Nephron progenitor cell (in vitro differentiated cells): ENCODE results near the gene LRRC4C.

Source experiments
- DNase-seq: peaks from one replicate; pipeline ENCODE4 v3.0.0; 2021
- H3K27ac Mint-ChIP-seq: 2 replicates; pipeline ENCODE4 v1.8.0; 2021; ENCODE audit warnings: mild to moderate bottlenecking, moderate library complexity, mixed read lengths
- H3K27me3 Mint-ChIP-seq: 2 replicates; pipeline ENCODE4 v1.8.0; 2021; ENCODE audit warnings: mild to moderate bottlenecking, low read depth, mixed read lengths; ENCODE audit not compliant: poor library complexity
- H3K36me3 Mint-ChIP-seq: 2 replicates; pipeline ENCODE4 v1.8.0; 2021; ENCODE audit warnings: low read depth, mixed read lengths
- H3K4me1 Mint-ChIP-seq: 2 replicates; pipeline ENCODE4 v1.8.0; 2021; ENCODE audit warnings: mixed read lengths
- H3K4me3 Mint-ChIP-seq: 2 replicates; pipeline ENCODE4 v1.8.0; 2021; ENCODE audit warnings: mild to moderate bottlenecking, moderate library complexity, mixed read lengths
- H3K9me3 Mint-ChIP-seq: 2 replicates; pipeline ENCODE4 v1.8.0; 2021; ENCODE audit warnings: mild to moderate bottlenecking, moderate library complexity, mixed read lengths
- TF ChIP-seq, protein P1 (sequence below): fragments of 200-600 bp; sonication (generic); IDR thresholded peaks from 2 replicates; pipeline ENCODE4 v1.5.0; 2021; ENCODE audit warnings: antibody characterized with exemption

LRRC4C gene

DNA sequence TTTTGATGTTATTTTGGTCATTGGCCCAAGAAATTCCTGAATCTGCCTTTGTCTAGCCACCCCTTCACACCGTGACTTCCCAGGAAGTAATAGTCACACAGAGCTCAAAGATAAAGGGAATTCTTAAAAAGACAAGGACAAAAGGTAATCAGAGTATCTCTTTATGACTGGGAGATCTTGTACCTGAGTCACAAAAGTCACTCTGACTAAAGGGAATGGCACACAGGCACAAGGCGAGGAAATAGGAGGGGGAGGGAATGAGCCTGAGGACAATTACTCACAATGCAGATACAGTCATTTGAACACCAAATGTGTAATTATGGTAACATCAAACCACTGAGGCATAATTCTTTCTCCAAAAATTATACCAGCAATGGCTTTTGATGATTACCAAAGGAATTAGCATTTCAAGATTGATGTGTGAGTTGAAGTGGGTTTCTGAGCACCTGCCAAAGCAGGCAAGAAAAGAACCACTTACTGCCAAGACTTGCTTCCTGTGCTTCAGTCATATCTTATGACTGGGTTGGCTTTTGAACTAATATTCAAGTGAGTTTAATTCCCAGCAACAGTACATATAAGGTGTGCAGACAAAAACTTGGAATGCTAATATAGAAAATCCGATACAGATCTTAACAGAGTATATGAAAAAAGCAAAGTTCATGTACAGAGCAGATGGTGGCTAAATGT, 856.4 kb downstream of the LRRC4C start:
- Mint-ChIP-seq H3K4me1 (no peaks in the 10 kb centered on the region), H3K36me3 (peaks cover 8% of the 10 kb centered on the region), H3K4me3 (no peak overlapping the region), H3K27me3 (peaks cover 3% of the 10 kb centered on the region), H3K27ac (no peak overlapping the region), H3K9me3 (peaks cover 28% of the 10 kb centered on the region)
- no peak for DNase-seq
- TF ChIP-seq, protein P1, sequence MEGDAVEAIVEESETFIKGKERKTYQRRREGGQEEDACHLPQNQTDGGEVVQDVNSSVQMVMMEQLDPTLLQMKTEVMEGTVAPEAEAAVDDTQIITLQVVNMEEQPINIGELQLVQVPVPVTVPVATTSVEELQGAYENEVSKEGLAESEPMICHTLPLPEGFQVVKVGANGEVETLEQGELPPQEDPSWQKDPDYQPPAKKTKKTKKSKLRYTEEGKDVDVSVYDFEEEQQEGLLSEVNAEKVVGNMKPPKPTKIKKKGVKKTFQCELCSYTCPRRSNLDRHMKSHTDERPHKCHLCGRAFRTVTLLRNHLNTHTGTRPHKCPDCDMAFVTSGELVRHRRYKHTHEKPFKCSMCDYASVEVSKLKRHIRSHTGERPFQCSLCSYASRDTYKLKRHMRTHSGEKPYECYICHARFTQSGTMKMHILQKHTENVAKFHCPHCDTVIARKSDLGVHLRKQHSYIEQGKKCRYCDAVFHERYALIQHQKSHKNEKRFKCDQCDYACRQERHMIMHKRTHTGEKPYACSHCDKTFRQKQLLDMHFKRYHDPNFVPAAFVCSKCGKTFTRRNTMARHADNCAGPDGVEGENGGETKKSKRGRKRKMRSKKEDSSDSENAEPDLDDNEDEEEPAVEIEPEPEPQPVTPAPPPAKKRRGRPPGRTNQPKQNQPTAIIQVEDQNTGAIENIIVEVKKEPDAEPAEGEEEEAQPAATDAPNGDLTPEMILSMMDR: no peak

DNA sequence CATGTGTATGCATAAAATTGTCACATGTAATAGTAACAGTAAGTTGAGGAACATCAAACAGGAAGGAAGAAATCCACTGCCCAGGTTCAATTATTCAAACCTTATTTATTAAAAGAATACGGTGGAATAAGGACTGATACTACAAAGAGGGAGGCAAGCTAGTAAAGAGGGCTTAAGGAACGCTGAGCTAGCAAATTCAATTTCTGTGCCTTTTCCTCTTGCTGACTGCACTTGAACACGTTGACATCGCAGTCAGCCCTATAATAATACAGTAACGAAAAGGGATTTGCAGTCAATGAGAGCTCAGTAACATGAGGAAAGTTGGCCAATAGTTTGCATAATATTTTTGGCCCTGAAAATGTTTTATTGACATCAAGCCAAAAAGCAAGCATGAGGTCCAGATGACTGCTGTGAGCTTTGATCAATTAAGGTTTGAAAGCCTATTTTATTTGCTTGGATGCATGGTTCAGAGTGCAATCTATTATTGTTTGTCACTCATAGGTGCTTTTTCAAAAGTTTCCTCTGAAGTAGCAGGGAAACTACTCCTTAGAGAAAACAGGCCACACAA, 861.8 kb downstream of the LRRC4C start:
- Mint-ChIP-seq H3K27ac (no peak overlapping the region), H3K4me3 (no peak overlapping the region), H3K9me3 (no peaks in the 10 kb centered on the region), H3K27me3 (no peaks in the 10 kb centered on the region), H3K36me3 (no peaks in the 10 kb centered on the region), H3K4me1 (no peaks in the 10 kb centered on the region)
- no peak for DNase-seq
- TF ChIP-seq, protein P1: no peak

DNA sequence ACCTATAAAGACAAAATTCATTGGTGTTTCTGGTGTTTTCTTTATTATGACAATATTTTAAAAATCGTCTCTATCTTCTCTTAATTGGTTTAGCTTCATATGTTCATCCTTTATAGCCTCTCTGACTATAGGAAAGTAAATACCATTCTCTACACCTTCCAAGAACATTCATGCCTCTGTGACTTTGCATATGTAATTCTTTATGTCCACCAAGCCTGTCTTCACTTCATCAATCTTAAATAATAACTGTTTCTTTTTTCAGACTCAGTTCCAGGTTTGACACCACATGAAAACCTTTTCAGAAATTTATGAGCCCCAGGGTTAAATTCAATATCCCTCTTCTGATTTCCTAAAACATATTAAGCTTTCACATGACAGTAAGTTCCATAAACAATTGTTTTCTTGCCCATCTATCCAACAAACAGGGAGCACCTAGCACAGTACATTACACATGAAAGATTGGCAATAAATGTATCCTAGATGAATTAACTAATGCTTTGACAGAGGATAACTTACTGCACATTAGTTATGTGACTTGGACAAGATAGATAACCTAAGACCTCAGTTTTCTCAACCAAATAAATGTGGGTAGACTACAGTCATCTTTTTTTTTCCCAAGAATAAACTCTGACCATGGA, 886.1 kb downstream of the LRRC4C start:
- TF ChIP-seq, protein P1: no peak
- Mint-ChIP-seq H3K36me3 (no peaks in the 10 kb centered on the region), H3K4me3 (no peak overlapping the region), H3K9me3 (no peaks in the 10 kb centered on the region), H3K27ac (no peak overlapping the region), H3K4me1 (no peaks in the 10 kb centered on the region), H3K27me3 (no peaks in the 10 kb centered on the region)
- DNase-seq: no peak

DNA sequence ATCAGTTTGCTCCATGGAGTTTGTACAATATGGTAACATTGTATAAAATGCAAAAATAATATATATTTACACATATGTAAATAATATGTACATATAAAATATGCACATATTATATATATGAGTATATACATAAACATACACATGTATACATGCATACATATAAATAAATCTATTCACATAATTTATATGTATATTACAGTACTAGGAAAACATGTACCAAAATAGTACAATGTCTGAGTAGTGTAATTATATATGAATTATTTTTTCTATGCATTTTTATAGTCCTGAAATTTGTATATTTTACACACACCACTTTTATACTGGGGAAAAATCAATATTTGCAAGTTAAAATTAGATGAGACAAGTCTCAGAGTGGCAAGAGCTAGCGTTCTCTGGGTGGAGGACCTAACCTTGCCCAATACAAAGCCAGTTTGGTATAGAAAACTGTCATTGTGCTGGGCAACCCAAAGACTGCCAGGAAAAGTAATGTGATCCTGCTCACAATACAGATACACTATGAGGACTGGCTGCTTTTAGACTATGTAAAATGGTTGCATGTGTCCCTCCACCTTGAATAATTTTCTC, 889.4 kb downstream of the LRRC4C start:
- H3K4me1 Mint-ChIP-seq: no peaks in the 10 kb centered on the region
- TF ChIP-seq, protein P1: no peak
- H3K9me3 Mint-ChIP-seq: no peaks in the 10 kb centered on the region
- H3K36me3 Mint-ChIP-seq: no peaks in the 10 kb centered on the region
- H3K4me3 Mint-ChIP-seq: no peak overlapping the region
- no peak overlapping the region for H3K27ac Mint-ChIP-seq
- no peaks in the 10 kb centered on the region for H3K27me3 Mint-ChIP-seq
- DNase-seq: no peak

DNA sequence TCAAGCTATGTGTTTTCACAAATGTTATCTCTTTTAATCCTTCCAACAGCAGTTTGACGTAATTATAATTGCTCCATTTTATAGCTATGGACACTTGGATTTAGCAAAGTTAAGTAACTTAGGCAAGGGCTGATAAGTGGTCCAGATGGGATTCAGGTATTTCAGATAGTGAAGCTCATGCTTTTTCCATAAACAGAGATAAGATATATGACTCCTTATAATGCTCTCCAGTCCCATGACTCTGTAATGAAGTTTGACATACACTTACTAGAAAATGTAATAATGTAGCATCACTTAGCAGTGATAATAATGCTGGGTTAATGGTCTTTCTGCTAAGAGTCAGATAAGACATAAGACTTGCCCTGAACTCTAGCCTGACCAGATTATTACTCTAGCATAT, 892.1 kb downstream of the LRRC4C start:
- Mint-ChIP-seq H3K27ac (no peak overlapping the region), H3K36me3 (no peaks in the 10 kb centered on the region), H3K4me3 (no peak overlapping the region), H3K9me3 (no peaks in the 10 kb centered on the region), H3K4me1 (no peaks in the 10 kb centered on the region), H3K27me3 (no peaks in the 10 kb centered on the region)
- TF ChIP-seq, protein P1: no peak
- DNase-seq: no peak
